ENCODE results near the gene TMEM145. TPM values are rescaled to one million over a fixed set of nuclear protein-coding genes. Genes with fewer than 3 reads are reported as not detected.

The TMEM145 gene
- total RNA-seq, 2 experiments from 2014 or later = 1.8 TPM; not detected in 1

- Histone ChIP-seq H3K79me2 (ENCODE audit: insufficient read depth, low read depth, low read length) (peaks cover 20% of the 10 kb centered on the region; the same call in 1 of the 2 replicates), H3K9me2 (ENCODE audit: insufficient read depth, low read length) (no peaks in the 10 kb centered on the region), H3K4me1 (ENCODE audit: insufficient read depth, low read length, poor library complexity, severe bottlenecking) (peaks cover 25% of the 10 kb centered on the region), H3K4me3 (ENCODE audit: low read depth, low read length, poor library complexity, severe bottlenecking) (peak overlapping the region; percentile 59), H3K4me2 (ENCODE audit: low read length) (peak overlapping the region; percentile 78), H3K27ac (ENCODE audit: low read depth, low read length, poor library complexity, severe bottlenecking) (peak overlapping the region; percentile 34), H4K20me1 (ENCODE audit: insufficient read depth, low read length) (no peaks in the 10 kb centered on the region), H3K36me3 (ENCODE audit: insufficient read depth, low read length) (no peaks in the 10 kb centered on the region), H3K9me3 (ENCODE audit: low read length) (no peaks in the 10 kb centered on the region), H2AFZ (ENCODE audit: low read length) (peak overlapping the region; percentile 96)
- CTCF ChIA-PET (ENCODE audit: unreplicated experiment) = no interaction called here
- TF ChIP-seq EZH2phosphoT487 (IDR thresholded peaks at IDR 0.05; ENCODE audit: borderline replicate concordance, low read depth, low read length) (no peak), CTCF (conservative IDR thresholded peaks at IDR 0.05; ENCODE audit: low read length) (peak; percentile 96; the same call in 1 of the 2 replicates)
- intact Hi-C loops (cut with micrococcal nuclease; ENCODE audit: unreplicated experiment) = loop anchor here (1.0 kb wide), 1 partner anchor 216 kb away; no protein-coding TSS in a partner anchor
- no TSS peak for BruUV-seq (replicated peaks)
- DNase-seq (ENCODE audit: low spot score) = no peak
- POLR2A ChIA-PET = interaction anchor here (0.6 kb wide), 1 partner anchor 33 kb away, joined by 3 read pairs; no protein-coding TSS in a partner anchor
These were observed 11.7 kb downstream of the TMEM145 start for GRCh38 chr19:42324655-42325307.

GRCh38 chr19:42325308-42325895 is 12.3 kb downstream of the TMEM145 start, which contains the start of gene MEGF8:
MEGF8 (plus strand) TSS chr19:42325635; CDS start chr19:42326244, 609 bp downstream.
- TF ChIP-seq EZH2phosphoT487 (IDR thresholded peaks at IDR 0.05; ENCODE audit: borderline replicate concordance, low read depth, low read length) (no peak), CTCF (conservative IDR thresholded peaks at IDR 0.05; ENCODE audit: low read length) (no peak; the same call in none of the 2 replicates)
- intact Hi-C loops (cut with micrococcal nuclease; ENCODE audit: unreplicated experiment) = loop anchor here (1.0 kb wide), 1 partner anchor 217 kb away; no protein-coding TSS in a partner anchor
- peaks cover 25% of the 10 kb centered on the region for H3K4me1 ChIP-seq (ENCODE audit: insufficient read depth, low read length, poor library complexity, severe bottlenecking)
- DNase-seq (ENCODE audit: low spot score) = peak; percentile 99
- H3K36me3 ChIP-seq (ENCODE audit: insufficient read depth, low read length) = no peaks in the 10 kb centered on the region
- H3K9me3 ChIP-seq (ENCODE audit: low read length) = no peaks in the 10 kb centered on the region
- peak within 1 kb of the TSS; percentile 96 for H2AFZ ChIP-seq (ENCODE audit: low read length)
- no peaks in the 10 kb centered on the region for H4K20me1 ChIP-seq (ENCODE audit: insufficient read depth, low read length)
- peak within 1 kb of the TSS; percentile 47 for H3K27ac ChIP-seq (ENCODE audit: low read depth, low read length, poor library complexity, severe bottlenecking)
- TSS peak; percentile 95 for BruUV-seq (replicated peaks)
- H3K4me3 ChIP-seq (ENCODE audit: low read depth, low read length, poor library complexity, severe bottlenecking) = peak within 1 kb of the TSS; percentile 91
- H3K9me2 ChIP-seq (ENCODE audit: insufficient read depth, low read length) = no peaks in the 10 kb centered on the region
- peaks cover 20% of the 10 kb centered on the region; the same call in 1 of the 2 replicates for H3K79me2 ChIP-seq (ENCODE audit: insufficient read depth, low read depth, low read length)
- ChIA-PET CTCF (ENCODE audit: unreplicated experiment) (no interaction called here), POLR2A (no interaction called here)
- H3K4me2 ChIP-seq (ENCODE audit: low read length) = peak within 1 kb of the TSS; percentile 80

Measured in OCI-LY7 (cell line).